Astrocyte (in vitro differentiated cells and primary cell): Measurements from ENCODE around the gene TPRG1. TPM values are rescaled to one million over a fixed set of nuclear protein-coding genes. Genes with fewer than 3 reads are reported as not detected.

ENCODE experiments used
- DNase-seq: peaks from one replicate; pipeline ENCODE4 v3.0.0-alpha.2; 2010; ENCODE audit warnings: low read depth
- FAIRE-seq: peaks from 2 replicates; lab custom pipeline; 2011; peaks lifted over from hg19 to GRCh38; lab: Jason Lieb, UNC
- H2AFZ ChIP-seq: 2 replicates; pipeline ENCODE4 v1.6.0; 2012; ENCODE audit warnings: low read depth, low read length, inconsistent platforms
- H3K27ac ChIP-seq: 2 replicates; pipeline ENCODE4 v1.5.1; 2011; ENCODE audit warnings: low read depth, low read length, inconsistent platforms
- H3K27me3 ChIP-seq: 2 replicates; pipeline ENCODE4 v1.6.0; 2011; ENCODE audit warnings: low read length, inconsistent platforms; ENCODE audit not compliant: insufficient read depth
- H3K36me3 ChIP-seq: 2 replicates; pipeline ENCODE4 v1.5.1; 2011; ENCODE audit warnings: low read length, inconsistent platforms; ENCODE audit not compliant: insufficient read depth
- H3K4me1 ChIP-seq: 2 replicates; pipeline ENCODE4 v1.5.1; 2011; ENCODE audit warnings: low read length, inconsistent platforms; ENCODE audit not compliant: insufficient read depth
- H3K4me2 ChIP-seq: 2 replicates; pipeline ENCODE4 v1.6.0; 2012; ENCODE audit warnings: low read length, inconsistent platforms
- H3K4me3 ChIP-seq: 2 replicates; pipeline ENCODE4 v1.5.1; 2011; ENCODE audit warnings: low read depth, mild to moderate bottlenecking, low read length, inconsistent platforms; ENCODE audit not compliant: insufficient read depth
- H3K79me2 ChIP-seq: 2 replicates; pipeline ENCODE4 v1.6.0; 2012; ENCODE audit warnings: mild to moderate bottlenecking, low read length, inconsistent platforms; ENCODE audit not compliant: insufficient read depth
- H3K9ac ChIP-seq: 2 replicates; pipeline ENCODE4 v1.6.0; 2012; ENCODE audit warnings: mild to moderate bottlenecking, low read length, inconsistent platforms
- H3K9me3 ChIP-seq: 2 replicates; pipeline ENCODE4 v1.5.1; 2012; ENCODE audit warnings: low read depth, mild to moderate bottlenecking, low read length, inconsistent platforms; ENCODE audit not compliant: insufficient read depth
- H4K20me1 ChIP-seq: 2 replicates; pipeline ENCODE4 v1.6.0; 2012; ENCODE audit warnings: low read length, inconsistent platforms; ENCODE audit not compliant: insufficient read depth
- H3K27ac Mint-ChIP-seq: one replicate; pipeline ENCODE4 v1.8.0; 2021; ENCODE audit warnings: mild to moderate bottlenecking, mixed read lengths; ENCODE audit not compliant: unreplicated experiment
- H3K27me3 Mint-ChIP-seq: one replicate; pipeline ENCODE4 v1.8.0; 2021; ENCODE audit warnings: low read depth, mixed read lengths; ENCODE audit not compliant: unreplicated experiment
- H3K36me3 Mint-ChIP-seq: one replicate; pipeline ENCODE4 v1.8.0; 2021; ENCODE audit warnings: low read depth, mixed read lengths; ENCODE audit not compliant: unreplicated experiment
- H3K4me1 Mint-ChIP-seq: one replicate; pipeline ENCODE4 v1.8.0; 2021; ENCODE audit warnings: low read depth, mixed read lengths; ENCODE audit not compliant: unreplicated experiment
- H3K4me3 Mint-ChIP-seq: one replicate; pipeline ENCODE4 v1.8.0; 2021; ENCODE audit warnings: mild to moderate bottlenecking, moderate library complexity, mixed read lengths; ENCODE audit not compliant: unreplicated experiment
- H3K9me3 Mint-ChIP-seq: one replicate; pipeline ENCODE4 v1.8.0; 2021; ENCODE audit warnings: mild to moderate bottlenecking, mixed read lengths; ENCODE audit not compliant: unreplicated experiment
- CTCF ChIP-seq: IDR thresholded peaks from 2 replicates; pipeline ENCODE4 v1.5.1; 2011; ENCODE audit warnings: low read depth, mild to moderate bottlenecking, inconsistent platforms, low read length, moderate library complexity; ENCODE audit not compliant: insufficient read depth
- EZH2 ChIP-seq: IDR thresholded peaks from 2 replicates; pipeline ENCODE4 v1.6.1; 2012; ENCODE audit warnings: mild to moderate bottlenecking, low read length, inconsistent platforms; ENCODE audit not compliant: insufficient read depth
- total RNA-seq: library from RNA; stranded (reverse); gene quantifications from 2 replicates; pipeline ENCODE4 v1.2.1, GENCODE V29; 2021

The TPRG1 gene
- total RNA-seq, 1 donor from 2014 or later: 1.1 TPM

GRCh38 chr3:189372243-189372642 lies 200.5 kb downstream of the TPRG1 start:
- no peak overlapping the region for H3K4me3 Mint-ChIP-seq
- Histone ChIP-seq H3K9me3 (no peaks in the 10 kb centered on the region), H3K36me3 (no peaks in the 10 kb centered on the region), H3K4me1 (no peaks in the 10 kb centered on the region), H2AFZ (no peak overlapping the region), H3K27ac (no peak overlapping the region), H3K4me3 (no peak overlapping the region), H3K9ac (no peak overlapping the region), H3K27me3 (no peaks in the 10 kb centered on the region), H3K4me2 (no peak overlapping the region), H4K20me1 (no peaks in the 10 kb centered on the region), H3K79me2 (no peaks in the 10 kb centered on the region)
- no peaks in the 10 kb centered on the region for H3K27me3 Mint-ChIP-seq
- TF ChIP-seq EZH2 (no peak), CTCF (no peak)
- H3K36me3 Mint-ChIP-seq: no peaks in the 10 kb centered on the region
- no peak overlapping the region for H3K27ac Mint-ChIP-seq
- H3K4me1 Mint-ChIP-seq: no peaks in the 10 kb centered on the region
- no peak for FAIRE-seq
- no peaks in the 10 kb centered on the region for H3K9me3 Mint-ChIP-seq
- DNase-seq: no peak
